HG03469 (cell line): ENCODE measurements around the gene AP1S1.
"Not testable (repeated sequence)": the region's sequence is repeated elsewhere in the genome, so short reads cannot be mapped to it uniquely, and the experiment has no call there.

ENCODE experiments used
- ATAC-seq: cut with Tn5 transposase; IDR thresholded peaks from one replicate; pipeline ENCODE4 v1.9.1; 2021; ENCODE audit warnings: mild to moderate bottlenecking, moderate library complexity, moderate number of reproducible peaks; ENCODE audit not compliant: unreplicated experiment

The AP1S1 gene

GRCh38 chr7:101199522-101199921 is 45.2 kb downstream of the AP1S1 start:
- not testable (repeated sequence) for ATAC-seq

- no peak for ATAC-seq
Observed at GRCh38 chr7:101200504-101200861, 46.2 kb downstream of the AP1S1 start.

GRCh38 chr7:101200862-101201599 is 46.8 kb downstream of the AP1S1 start, which contains the start of gene MOGAT3:
TSS of gene MOGAT3 (minus strand) at chr7:101201036. CDS start at chr7:101200854, 182 bp downstream.
- no peak for ATAC-seq

GRCh38 chr7:101201695-101202602 is 47.7 kb downstream of the AP1S1 start:
- ATAC-seq: no peak

GRCh38 chr7:101202603-101202918 is 48.3 kb downstream of the AP1S1 start:
- no peak for ATAC-seq

DNA sequence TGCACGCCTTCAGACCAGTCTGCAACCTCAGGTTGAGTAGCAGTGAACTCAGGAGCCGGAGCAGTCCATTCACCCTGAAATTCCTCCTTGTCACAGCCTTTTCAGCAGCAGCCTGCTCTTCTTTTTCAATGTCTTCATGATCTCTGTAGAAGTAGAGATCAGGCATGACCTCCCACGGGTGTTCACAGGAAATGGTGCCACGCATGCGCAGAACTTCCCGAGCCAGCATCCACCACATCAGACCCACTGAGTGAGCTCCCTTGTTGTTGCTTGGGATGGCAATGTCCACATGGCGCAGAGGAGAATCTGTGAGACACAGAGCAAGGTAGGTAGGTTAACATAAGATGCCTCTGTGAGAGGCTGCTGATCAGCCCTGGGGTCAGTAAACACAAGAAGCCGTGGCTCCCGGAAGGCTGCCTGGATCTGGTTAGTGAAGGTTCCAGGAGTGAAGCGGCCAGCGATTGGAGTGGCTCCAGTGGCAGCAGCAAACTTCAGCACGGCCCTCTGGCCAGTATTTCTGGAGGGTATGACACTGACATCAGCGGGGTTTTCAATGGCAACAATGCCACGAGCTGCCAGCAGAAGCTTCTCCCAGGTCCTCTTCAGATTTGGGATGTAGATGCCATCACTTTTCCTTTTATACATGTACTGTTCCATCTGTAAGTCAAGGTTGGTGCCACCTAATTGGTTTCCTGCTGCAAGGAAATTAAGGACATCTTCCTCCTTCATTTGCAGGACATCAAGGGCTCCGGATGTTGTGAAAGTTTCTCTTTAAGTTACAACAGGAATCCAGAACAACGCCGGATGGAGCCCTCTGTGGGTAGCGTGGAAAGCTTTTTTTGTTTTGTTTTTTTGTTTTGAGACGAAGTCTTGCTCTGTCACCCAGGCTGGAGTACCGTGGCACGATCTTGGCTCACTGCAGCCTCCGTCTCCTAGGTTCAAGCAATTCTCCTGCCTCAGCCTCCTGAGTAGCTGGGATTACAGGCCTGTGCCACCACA is 49.8 kb downstream of the AP1S1 start:
- not testable (repeated sequence) for ATAC-seq

GRCh38 chr7:101205901-101206664 is 51.8 kb downstream of the AP1S1 start:
- ATAC-seq: no peak

- ATAC-seq: no peak
Observed at GRCh38 chr7:101206665-101207042, 52.4 kb downstream of the AP1S1 start.

DNA sequence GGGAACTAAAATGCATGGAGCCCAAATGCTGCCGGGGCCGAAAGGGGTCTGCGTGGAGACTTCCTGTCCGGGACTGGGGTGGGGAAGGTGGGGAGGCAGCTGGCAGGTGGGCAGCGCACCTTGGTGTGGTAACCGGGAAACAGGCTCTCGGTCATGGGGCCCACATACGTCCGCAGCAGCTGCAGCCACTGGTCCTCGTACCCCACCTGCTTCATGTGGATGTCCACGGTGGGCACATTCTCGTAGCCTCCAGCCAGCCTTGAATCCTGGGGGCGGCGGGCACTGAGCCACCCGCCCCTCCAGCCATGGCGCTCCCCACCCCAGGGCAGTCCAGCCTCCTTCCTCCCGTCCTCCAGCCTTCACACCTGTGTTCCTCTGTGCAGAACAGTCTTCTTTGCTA is 53.2 kb downstream of the AP1S1 start:
- no peak for ATAC-seq

GRCh38 chr7:101208794-101209193 is 54.5 kb downstream of the AP1S1 start:
- ATAC-seq: no peak

DNA sequence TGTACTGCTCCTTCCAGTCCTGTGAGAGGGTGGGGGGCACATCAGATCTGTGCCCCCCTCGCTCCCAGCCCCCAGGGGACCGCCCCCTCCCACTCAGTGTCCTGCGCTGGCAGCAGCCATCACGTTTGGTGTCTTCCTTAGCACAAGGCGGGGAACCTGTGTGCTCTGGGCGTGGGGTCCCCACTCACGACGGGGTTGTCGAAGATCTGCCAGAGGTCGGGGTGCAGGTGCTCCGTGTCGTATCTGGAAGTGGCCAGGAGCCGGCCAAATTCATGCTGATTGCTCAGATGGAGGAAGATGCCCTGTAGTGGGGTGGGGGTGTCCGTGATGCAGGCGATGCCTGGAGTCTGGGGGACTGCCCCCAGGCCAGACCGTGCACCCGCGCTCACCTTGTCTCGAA is 55.9 kb downstream of the AP1S1 start:
- no peak for ATAC-seq
